SK-N-SH (cell line): ENCODE results near the gene PARK7. TPM values are rescaled to one million over a fixed set of nuclear protein-coding genes. Genes with fewer than 3 reads are reported as not detected.

Source experiments
- CTCF ChIA-PET: fragments of 300-600, 350-600 bp; formaldehyde crosslinking; extraction: SDS; loops from one replicate; lab custom pipeline; 2021; lab: Yijun Ruan, JAX
- POLR2A ChIA-PET: fragments of 350-600 bp; sonication (Branson Sonifier 250); formaldehyde crosslinking; extraction: SDS; loops from one replicate; lab custom pipeline; 2020; ENCODE audit warnings: antibody characterized with exemption, inconsistent platforms; lab: Yijun Ruan, JAX
- DNase-seq: peaks from one replicate; pipeline ENCODE4 v3.0.0; 2012
- H2AFZ ChIP-seq: fragments of 200-600 bp; sonication (generic); 2 replicates; pipeline ENCODE4 v1.8.1; 2016; ENCODE audit warnings: antibody characterized with exemption, mild to moderate bottlenecking, low read depth
- H3F3A ChIP-seq: fragments of 200-600 bp; sonication (generic); replicated peaks from 2 replicates; pipeline ENCODE3; 2016; ENCODE audit warnings: antibody characterized with exemption, mild to moderate bottlenecking; ENCODE audit not compliant: insufficient read depth
- H3K27ac ChIP-seq, 2 experiments: fragments of 200-500 bp in 1 of 2; fragments of 200-600 bp in 1 of 2; sonication (Bioruptor generic) in 1 of 2; sonication (generic), shearing (Covaris generic) in 1 of 2; 2 replicates each; pipeline versions ENCODE4 v1.5.1 to v1.6.1; 2014 to 2016; ENCODE audit warnings: low read depth in 2 of 2, inconsistent platforms in 1 of 2, low read length in 1 of 2, mild to moderate bottlenecking in 1 of 2, mixed read lengths in 1 of 2
- H3K27me3 ChIP-seq: fragments of 200-600 bp; sonication (generic), shearing (Covaris generic); 2 replicates; pipeline ENCODE4 v1.6.1; 2016; ENCODE audit warnings: mixed run types; ENCODE audit not compliant: insufficient read depth
- H3K36me3 ChIP-seq, 2 experiments: fragments of 200-500 bp in 1 of 2; fragments of 200-600 bp in 1 of 2; sonication (Bioruptor generic) in 1 of 2; sonication (generic) in 1 of 2; replicated peaks in 1 of 2; 2 replicates each; pipeline versions ENCODE3 to v1.5.1; 2014 to 2016; ENCODE audit warnings: low read length in 1 of 2, mild to moderate bottlenecking in 1 of 2; ENCODE audit not compliant: insufficient read depth in 2 of 2, control insufficient read depth in 1 of 2
- H3K4me1 ChIP-seq, 2 experiments: fragments of 200-500 bp in 1 of 2; fragments of 200-600 bp in 1 of 2; sonication (Bioruptor generic) in 1 of 2; sonication (generic), shearing (Covaris generic) in 1 of 2; 2 replicates each; pipeline versions ENCODE4 v1.5.1 to v1.6.1; 2014 to 2016; ENCODE audit warnings: low read depth in 1 of 2, low read length in 1 of 2, mixed run types in 1 of 2; ENCODE audit not compliant: insufficient read depth in 2 of 2, control insufficient read depth in 1 of 2
- H3K4me2 ChIP-seq: fragments of 200-600 bp; sonication (generic), shearing (Covaris generic); 2 replicates; pipeline ENCODE4 v1.6.1; 2017; ENCODE audit warnings: mixed run types
- H3K4me3 ChIP-seq, 2 experiments: fragments of 200-500 bp in 1 of 2; fragments of 200-600 bp in 1 of 2; sonication (Bioruptor generic) in 1 of 2; sonication (generic), shearing (Covaris generic) in 1 of 2; 2 replicates each; pipeline versions ENCODE4 v1.5.1 to v1.8.1; 2014 to 2016; ENCODE audit warnings: low read depth in 2 of 2, inconsistent platforms in 1 of 2, low read length in 1 of 2, mild to moderate bottlenecking in 1 of 2, mixed read lengths in 1 of 2, moderate library complexity in 1 of 2
- H3K79me2 ChIP-seq: fragments of 200-600 bp; sonication (generic); 2 replicates; pipeline ENCODE4 v1.8.1; 2017; ENCODE audit warnings: mild to moderate bottlenecking; ENCODE audit not compliant: insufficient read depth
- H3K9ac ChIP-seq: fragments of 200-600 bp; sonication (generic); 2 replicates; pipeline ENCODE4 v1.6.1; 2017; ENCODE audit warnings: mixed run types
- H3K9me2 ChIP-seq: fragments of 200-600 bp; sonication (generic); 2 replicates; pipeline ENCODE4 v1.6.1; 2017; ENCODE audit warnings: mixed run types
- H3K9me3 ChIP-seq: fragments of 200-600 bp; sonication (generic); 2 replicates; pipeline ENCODE4 v1.6.1; 2017; ENCODE audit warnings: mixed run types, mild to moderate bottlenecking, moderate library complexity
- H4K20me1 ChIP-seq: fragments of 200-600 bp; sonication (generic); 2 replicates; pipeline ENCODE4 v1.6.1; 2017; ENCODE audit warnings: mild to moderate bottlenecking, mixed run types; ENCODE audit not compliant: insufficient read depth
- ELF1 ChIP-seq: IDR thresholded peaks from 2 replicates; pipeline ENCODE4 v1.4.0; 2012
- EP300 ChIP-seq, 2 experiments: IDR thresholded peaks; 2 replicates each; pipeline versions ENCODE4 v1.4.0 to v1.6.1; 2012; ENCODE audit warnings: borderline replicate concordance in 1 of 2, low read depth in 1 of 2, low read length in 1 of 2
- EZH2phosphoT487 ChIP-seq: fragments of 200-600 bp; sonication (generic); IDR thresholded peaks from 2 replicates; pipeline ENCODE4 v1.6.1; 2017; ENCODE audit warnings: low read depth, mixed run types, mild to moderate bottlenecking, antibody characterized with exemption, moderate library complexity, borderline replicate concordance
- FOSL2 ChIP-seq: IDR thresholded peaks from 2 replicates; pipeline ENCODE4 v1.4.0; 2012; ENCODE audit warnings: low read depth, mild to moderate bottlenecking, moderate library complexity, borderline replicate concordance
- GATA2 ChIP-seq: sonication (generic); formaldehyde crosslinking; IDR thresholded peaks from 2 replicates; pipeline ENCODE4 v1.5.0; 2020; ENCODE audit warnings: mild to moderate bottlenecking, missing genetic modification reagents
- IRF3 ChIP-seq: fragments of 150-350 bp; IDR thresholded peaks from 2 replicates; pipeline ENCODE4 v1.6.1; 2016; ENCODE audit warnings: mild to moderate bottlenecking, low read depth, low read length
- JUND ChIP-seq: IDR thresholded peaks from 2 replicates; pipeline ENCODE4 v1.4.0; 2012
- MAX ChIP-seq: IDR thresholded peaks from 2 replicates; pipeline ENCODE4 v1.4.0; 2012; ENCODE audit warnings: low read depth
- NRF1 ChIP-seq: IDR thresholded peaks from 2 replicates; pipeline ENCODE4 v1.6.1; 2012; ENCODE audit warnings: low read depth, mild to moderate bottlenecking, low read length
- PBX3 ChIP-seq: IDR thresholded peaks from 2 replicates; pipeline ENCODE4; 2012
- POLR2AphosphoS5 ChIP-seq: IDR thresholded peaks from 2 replicates; pipeline ENCODE4 v1.6.1; 2012; ENCODE audit warnings: low read depth, low read length
- REST ChIP-seq: IDR thresholded peaks from 2 replicates; pipeline ENCODE4 v1.6.1; 2012; ENCODE audit warnings: mild to moderate bottlenecking, low read depth, low read length, moderate library complexity
- RFX5 ChIP-seq: IDR thresholded peaks from 2 replicates; pipeline ENCODE4 v1.6.1; 2012; ENCODE audit warnings: mild to moderate bottlenecking, improper control_type of control experiment, low read length
- WGBS: methylation state at CpG from one replicate; pipeline ENCODE4 v1.1.6; 2017; ENCODE audit warnings: low lambda C conversion rate; 5-methylcytosine and 5-hydroxymethylcytosine counted together
- polyA plus RNA-seq, 3 experiments: library from polyadenylated mRNA; depleted of rRNA; stranded (reverse); fragments of >200 nt; gene quantifications; 2 replicates each; pipeline ENCODE4 v1.2.3, GENCODE V29; 2012

Gene PARK7
- polyA plus RNA-seq, 1 of the 3 experiments (the other 2 are of a cell fraction), result 415 TPM

GRCh38 chr1:7985851-7986612 is 24.5 kb downstream of the PARK7 start:
- ChIA-PET CTCF (interaction anchor here (1.1 to 6.5 kb wide), 5 partner anchors 12 to 364 kb away, joined by 3 to 67 read pairs (median 37); no protein-coding TSS in a partner anchor), POLR2A (no interaction called here)
- no peaks in the 10 kb centered on the region for H3K27me3 ChIP-seq

More at GRCh38 chr1:7985851-7986612, 24.5 kb downstream of the PARK7 start:
- Histone ChIP-seq H3K27ac (no peak overlapping the region), H3K9ac (no peak overlapping the region), H3F3A (peaks cover 2% of the 10 kb centered on the region), H3K4me1 (no peaks in the 10 kb centered on the region; a peak in 1 of 4 replicates), H2AFZ (no peak overlapping the region), H3K9me2 (no peaks in the 10 kb centered on the region), H4K20me1 (no peaks in the 10 kb centered on the region), H3K36me3 (peaks cover 26 to 36% of the 10 kb centered on the region in 2 experiments), H3K79me2 (peaks cover 8% of the 10 kb centered on the region; the same call in 1 of the 2 replicates), H3K4me2 (no peak overlapping the region), H3K9me3 (no peaks in the 10 kb centered on the region), H3K4me3 (no peak overlapping the region)
- no peak for DNase-seq
- WGBS, result 90% methylated on average over 11 of the region's 15 CpGs
- TF ChIP-seq GATA2 (CRISPR knock-in tag) (no peak), REST (no peak), RFX5 (no peak), EZH2phosphoT487 (no peak), IRF3 (no peak), FOSL2 (no peak), PBX3 (no peak), NRF1 (no peak), POLR2AphosphoS5 (no peak), JUND (no peak), EP300 (IDR thresholded peaks at IDR 0.05; ENCODE audit: borderline replicate concordance in 1 of 2, low read depth in 1 of 2, low read length in 1 of 2) (no peak), MAX (no peak), ELF1 (no peak)
